HG03558 (cell line): ENCODE data around the gene KRTAP20-1.

ENCODE experiments used
- ATAC-seq: cut with Tn5 transposase; IDR thresholded peaks from one replicate; pipeline ENCODE4 v1.9.1; 2021; ENCODE audit warnings: moderate number of reproducible peaks; ENCODE audit not compliant: unreplicated experiment; ENCODE audit errors: extremely low read depth

KRTAP20-1 gene

GRCh38 chr21:30638686-30639085 is 22.5 kb downstream of the KRTAP20-1 start:
- ATAC-seq, result no peak

GRCh38 chr21:30642564-30642963 is 26.3 kb downstream of the KRTAP20-1 start, which contains the start of gene KRTAP20-3:
Gene KRTAP20-3 (plus strand): TSS chr21:30642864.
- no peak for ATAC-seq

- ATAC-seq, result no peak
These were observed 30.7 kb downstream of the KRTAP20-1 start for GRCh38 chr21:30646904-30647414.

DNA sequence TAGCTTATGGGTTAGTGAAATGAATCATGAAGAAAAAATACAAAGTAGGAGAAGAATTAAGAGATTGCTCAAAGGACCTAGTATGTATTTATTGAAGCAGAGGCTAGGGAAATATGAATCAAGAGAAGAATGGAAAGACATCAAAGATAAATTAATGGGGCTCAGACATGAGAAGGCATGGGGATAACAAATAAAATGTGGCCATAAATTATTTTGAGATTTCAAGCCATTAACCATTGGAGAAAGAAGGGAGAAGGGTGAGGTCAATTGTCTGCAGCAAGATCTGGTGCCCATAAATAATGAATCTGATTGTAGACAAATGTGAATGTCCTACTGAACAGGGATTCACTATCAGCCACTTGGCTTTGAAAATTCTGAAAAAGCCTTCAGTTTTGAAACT is 36.7 kb downstream of the KRTAP20-1 start:
- no peak for ATAC-seq
